T-cell (primary cell): Measurements from ENCODE around the gene TENM4. TPM values are rescaled to one million over a fixed set of nuclear protein-coding genes. Genes with fewer than 3 reads are reported as not detected.

Experiments
- ATAC-seq, 4 experiments: fragments of 200-7000 bp in 3 of 4; fragments of 150-1000 bp in 1 of 4; cut with Tn5 transposase; replicated peaks in 1 of 4; 1 replicate in 3 of 4; 2 replicates in 1 of 4; pipeline ENCODE4 v1.10.0; 2021; ENCODE audit warnings: moderate library complexity in 3 of 4, mild to moderate bottlenecking in 2 of 4, moderate number of reproducible peaks in 1 of 4
- CTCF ChIA-PET, 2 donors: fragments of 300-600 bp; sonication (Branson Sonifier 250); formaldehyde crosslinking; loops; one replicate each; lab custom pipeline; 2022; ENCODE audit warnings: antibody characterized with exemption in 2 of 2; lab: Charles Lee
- POLR2A ChIA-PET, 2 donors: fragments of 300-600 bp; sonication (Branson Sonifier 250); formaldehyde crosslinking; loops; one replicate each; lab custom pipeline; 2022; ENCODE audit warnings: antibody characterized with exemption in 2 of 2; lab: Charles Lee
- DNase-seq, 35 experiments: peaks; one replicate each; pipeline versions ENCODE4 v3.0.0 to v3.0.0-alpha.2; 2013 to 2023
- H3K27ac ChIP-seq: one replicate; pipeline ENCODE4 v1.5.1; 2013; ENCODE audit warnings: low read length
- H3K27me3 ChIP-seq, 2 experiments: replicated peaks in 1 of 2; 1 replicate in 1 of 2; 2 replicates in 1 of 2; pipeline versions ENCODE4 v1.6.1 to v1.7.0; 2013; ENCODE audit warnings: low read length in 1 of 2, mixed read lengths in 1 of 2; ENCODE audit not compliant: control insufficient read depth in 2 of 2, insufficient read depth in 2 of 2; ENCODE audit errors: extremely low read depth in 1 of 2
- H3K36me3 ChIP-seq, 2 donors: 1 replicate in 1 of 2; 2 replicates in 1 of 2; pipeline versions ENCODE4 v1.6.1 to v1.7.0; 2013; ENCODE audit warnings: low read length in 1 of 2; ENCODE audit not compliant: control insufficient read depth in 2 of 2, insufficient read depth in 1 of 2; ENCODE audit errors: extremely low read depth in 1 of 2
- H3K4me1 ChIP-seq, 2 experiments: 1 replicate in 1 of 2; 2 replicates in 1 of 2; pipeline versions ENCODE4 v1.6.1 to v1.7.0; 2013; ENCODE audit warnings: low read length in 2 of 2, mixed read lengths in 1 of 2; ENCODE audit not compliant: insufficient read depth in 2 of 2, control insufficient read depth in 1 of 2; ENCODE audit errors: extremely low read depth in 1 of 2
- H3K4me3 ChIP-seq, 2 donors: 1 replicate in 1 of 2; 2 replicates in 1 of 2; pipeline versions ENCODE4 v1.5.1 to v1.7.0; 2013; ENCODE audit warnings: mild to moderate bottlenecking in 2 of 2, low read length in 1 of 2, moderate library complexity in 1 of 2; ENCODE audit not compliant: control insufficient read depth in 1 of 2; ENCODE audit errors: extremely low read depth in 1 of 2
- H3K9me3 ChIP-seq: 2 replicates; pipeline ENCODE4 v1.7.0; 2013
- H3K27ac Mint-ChIP-seq, 2 donors: one replicate each; pipeline ENCODE4 v1.8.0; 2020 to 2021; ENCODE audit warnings: mild to moderate bottlenecking in 2 of 2, mixed read lengths in 2 of 2
- H3K27me3 Mint-ChIP-seq, 2 donors: one replicate each; pipeline ENCODE4 v1.8.0; 2021 to 2022; ENCODE audit warnings: mixed read lengths in 2 of 2
- H3K36me3 Mint-ChIP-seq: one replicate; pipeline ENCODE4 v1.8.0; 2021; ENCODE audit warnings: mixed read lengths
- H3K4me1 Mint-ChIP-seq, 3 donors: one replicate each; pipeline ENCODE4 v1.8.0; 2020 to 2022; ENCODE audit warnings: mixed read lengths in 3 of 3, mild to moderate bottlenecking in 1 of 3
- H3K4me3 Mint-ChIP-seq, 3 donors: one replicate each; pipeline ENCODE4 v1.8.0; 2020 to 2022; ENCODE audit warnings: mild to moderate bottlenecking in 3 of 3, mixed read lengths in 3 of 3, moderate library complexity in 3 of 3
- H3K9me3 Mint-ChIP-seq, 3 donors: one replicate each; pipeline ENCODE4 v1.8.0; 2020 to 2022; ENCODE audit warnings: mixed read lengths in 3 of 3
- WGBS: methylation state at CpG from one replicate; pipeline ENCODE4 v1.1.5; 2013; ENCODE audit warnings: missing lambda C conversion rate; ENCODE audit not compliant: insufficient coverage; 5-methylcytosine and 5-hydroxymethylcytosine counted together
- total RNA-seq, 35 experiments: library from RNA in 6 of 35; stranded (reverse) in 6 of 35; fragments of 120-200 nt in 1 of 35; gene quantifications; one replicate each; pipeline versions ENCODE4 v1.2.1 to v1.2.4 and lab custom pipeline; 2013 to 2026

Gene TENM4
- total RNA-seq, 5 donors from 2014 or later (not counting 1 experiment from before 2014, with no cell fraction given): 0.03 to 0.35 (median 0.03) TPM; not detected in 2

DNA sequence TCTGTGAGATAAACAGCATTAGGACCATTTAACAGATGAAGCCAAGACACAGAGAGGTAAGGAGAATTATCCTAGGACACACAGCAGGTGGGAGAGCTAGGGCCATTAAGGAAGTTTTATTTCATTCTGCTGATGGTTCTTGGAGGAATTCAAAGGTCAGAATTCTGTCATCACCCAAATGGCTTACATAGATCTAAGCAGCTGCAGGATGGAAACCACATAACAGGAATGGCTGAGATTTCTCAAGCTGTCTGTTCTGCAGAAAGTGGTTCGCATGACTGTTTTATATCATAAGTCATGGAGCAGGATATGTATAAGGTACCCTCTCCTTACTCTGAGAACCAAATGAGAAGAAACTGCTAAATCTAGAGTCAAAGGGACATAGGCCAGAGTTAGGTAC is 702.9 kb downstream of the TENM4 start:
- peaks cover 0 to 2% of the 10 kb centered on the region in 2 experiments for H3K27me3 ChIP-seq
- DNase-seq (no peak), ATAC-seq (no peak)
- H3K27me3 Mint-ChIP-seq: peaks cover 2 to 5% of the 10 kb centered on the region in 2 donors
- H3K27ac Mint-ChIP-seq: no peak overlapping the region
- WGBS: no CpG with 5 or more reads among the region's 1 CpG
- H3K27ac ChIP-seq: no peak overlapping the region
- H3K36me3 ChIP-seq: no peaks in the 10 kb centered on the region
- no peaks in the 10 kb centered on the region for H3K36me3 Mint-ChIP-seq
- H3K4me1 Mint-ChIP-seq: no peaks in the 10 kb centered on the region
- no peaks in the 10 kb centered on the region for H3K9me3 Mint-ChIP-seq
- CTCF ChIA-PET: no interaction called here
- H3K4me1 ChIP-seq: no peaks in the 10 kb centered on the region
- no peak overlapping the region for H3K4me3 Mint-ChIP-seq
- no peaks in the 10 kb centered on the region for H3K9me3 ChIP-seq
- no peak overlapping the region for H3K4me3 ChIP-seq
- POLR2A ChIA-PET: no interaction called here

DNA sequence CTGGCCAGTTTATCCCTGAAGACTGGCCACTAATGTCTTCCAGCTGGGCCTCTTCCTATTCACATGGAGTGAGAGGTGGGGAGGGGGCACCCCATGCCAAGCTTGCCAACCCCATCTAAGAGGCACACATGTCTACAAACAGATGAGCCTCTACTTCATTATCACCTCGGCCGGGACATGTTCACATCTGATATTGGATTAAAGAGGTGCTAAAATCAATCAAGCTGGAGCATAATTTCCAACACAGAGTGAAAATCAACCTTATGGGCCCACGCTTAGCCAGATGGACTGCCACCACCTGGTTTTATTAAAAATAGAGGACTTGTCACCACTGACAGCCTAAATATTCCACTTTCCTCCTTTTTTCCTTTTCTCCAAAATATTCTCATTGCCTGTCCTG is 703.5 kb downstream of the TENM4 start:
- no peak for ATAC-seq
- 100% methylated on average over 1 of the region's 3 CpGs for WGBS
- Histone ChIP-seq H3K27me3 (peaks cover 0 to 2% of the 10 kb centered on the region in 2 experiments), H3K9me3 (no peaks in the 10 kb centered on the region), H3K27ac (no peak overlapping the region), H3K4me3 (no peak overlapping the region), H3K4me1 (no peaks in the 10 kb centered on the region), H3K36me3 (no peaks in the 10 kb centered on the region)
- no peak for DNase-seq
- no peaks in the 10 kb centered on the region for H3K4me1 Mint-ChIP-seq
- ChIA-PET CTCF (no interaction called here), POLR2A (no interaction called here)
- H3K27ac Mint-ChIP-seq: no peak overlapping the region
- no peak overlapping the region for H3K4me3 Mint-ChIP-seq
- H3K36me3 Mint-ChIP-seq: no peaks in the 10 kb centered on the region
- H3K9me3 Mint-ChIP-seq: no peaks in the 10 kb centered on the region
- peaks cover 2 to 5% of the 10 kb centered on the region in 2 donors for H3K27me3 Mint-ChIP-seq

DNA sequence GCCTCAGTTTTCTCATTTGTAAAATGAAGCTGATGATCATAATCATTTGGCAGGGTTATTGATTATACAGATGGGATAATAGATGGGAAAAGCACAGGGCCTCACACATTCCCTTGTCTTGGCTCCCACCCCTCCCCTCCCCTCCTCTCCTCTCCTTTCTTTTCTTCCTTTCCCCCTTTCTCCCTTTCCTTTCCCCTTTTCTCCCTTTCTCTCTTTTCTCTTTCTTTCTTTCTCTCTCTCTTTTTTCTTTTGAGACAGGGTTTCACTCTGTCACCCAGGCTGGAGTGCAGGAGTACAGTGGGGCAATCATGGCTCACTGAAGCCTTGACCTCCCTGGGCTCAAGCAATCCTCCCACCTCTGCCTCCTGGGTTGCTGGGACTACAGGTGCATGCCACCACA is 705.1 kb downstream of the TENM4 start:
- DNase-seq (no peak), ATAC-seq (no peak)
- no peak overlapping the region for H3K4me3 ChIP-seq
- Mint-ChIP-seq H3K27ac (no peak overlapping the region), H3K4me3 (no peak overlapping the region), H3K4me1 (no peaks in the 10 kb centered on the region), H3K9me3 (no peaks in the 10 kb centered on the region), H3K36me3 (no peaks in the 10 kb centered on the region), H3K27me3 (peaks cover 4 to 5% of the 10 kb centered on the region in 2 donors)
- ChIA-PET CTCF (no interaction called here), POLR2A (no interaction called here)
- no peaks in the 10 kb centered on the region for H3K9me3 ChIP-seq
- H3K36me3 ChIP-seq: no peaks in the 10 kb centered on the region
- no peak overlapping the region for H3K27ac ChIP-seq
- H3K27me3 ChIP-seq: peaks cover 0 to 4% of the 10 kb centered on the region in 2 experiments
- H3K4me1 ChIP-seq: no peaks in the 10 kb centered on the region

DNA sequence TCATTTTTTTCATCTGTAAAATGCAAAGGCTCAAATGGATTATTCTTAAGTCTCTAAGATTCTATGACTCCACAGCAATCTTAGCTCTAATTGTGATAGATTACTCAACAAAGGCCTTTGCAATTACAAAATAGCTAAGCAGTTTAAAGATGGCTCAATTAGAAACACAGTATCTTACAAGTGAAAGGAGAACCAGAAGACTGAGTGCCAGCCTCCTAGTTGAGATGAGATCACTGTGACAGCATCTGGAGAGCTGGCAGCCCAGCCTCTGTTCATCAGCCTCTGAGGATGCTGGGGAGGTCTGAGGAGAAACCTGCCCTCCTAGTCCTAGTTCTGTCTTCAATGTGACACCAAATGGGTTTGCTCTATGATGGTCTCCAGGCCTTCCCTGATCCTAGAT is 707.8 kb downstream of the TENM4 start:
- no peaks in the 10 kb centered on the region for H3K9me3 Mint-ChIP-seq
- H3K4me3 ChIP-seq: no peak overlapping the region
- H3K4me1 Mint-ChIP-seq: no peaks in the 10 kb centered on the region
- H3K9me3 ChIP-seq: no peaks in the 10 kb centered on the region
- no peaks in the 10 kb centered on the region for H3K36me3 ChIP-seq
- peaks cover 12 to 15% of the 10 kb centered on the region in 2 donors for H3K27me3 Mint-ChIP-seq
- no peak overlapping the region for H3K4me3 Mint-ChIP-seq
- H3K27me3 ChIP-seq: peaks cover 0 to 11% of the 10 kb centered on the region in 2 experiments
- ChIA-PET CTCF (no interaction called here), POLR2A (no interaction called here)
- no peak for ATAC-seq
- H3K36me3 Mint-ChIP-seq: no peaks in the 10 kb centered on the region
- no peak for DNase-seq
- no peaks in the 10 kb centered on the region for H3K4me1 ChIP-seq
- H3K27ac ChIP-seq: no peak overlapping the region
- H3K27ac Mint-ChIP-seq: no peak overlapping the region

DNA sequence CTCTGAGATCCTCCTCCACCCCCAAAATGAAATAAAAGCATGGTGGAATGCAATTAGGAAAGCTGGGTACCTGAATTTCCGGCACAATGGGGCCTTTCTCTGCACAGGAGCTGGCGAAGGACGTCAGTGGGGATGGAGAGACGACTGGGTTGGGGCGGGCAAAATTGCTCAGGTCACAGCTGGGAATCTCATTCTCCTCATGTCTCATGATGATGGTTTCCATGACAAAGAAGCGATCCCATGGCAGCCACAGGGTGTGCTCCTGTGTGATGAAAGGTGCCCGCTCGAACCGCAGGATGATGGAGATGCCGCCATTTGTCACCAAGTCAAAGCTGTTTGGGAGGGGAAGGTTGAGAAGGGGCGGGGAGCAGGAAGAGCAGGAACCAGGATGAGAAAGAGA is 708.6 kb downstream of the TENM4 start:
- H3K36me3 Mint-ChIP-seq: no peaks in the 10 kb centered on the region
- H3K9me3 ChIP-seq: no peaks in the 10 kb centered on the region
- ChIA-PET CTCF (no interaction called here), POLR2A (no interaction called here)
- no peaks in the 10 kb centered on the region for H3K36me3 ChIP-seq
- no peaks in the 10 kb centered on the region for H3K4me1 ChIP-seq
- H3K4me1 Mint-ChIP-seq: no peaks in the 10 kb centered on the region
- ATAC-seq (no peak), DNase-seq (no peak)
- no peak overlapping the region for H3K4me3 Mint-ChIP-seq
- 81% methylated on average over 10 of the region's 11 CpGs for WGBS
- no peak overlapping the region for H3K27ac Mint-ChIP-seq
- H3K27me3 Mint-ChIP-seq: peaks cover 12 to 15% of the 10 kb centered on the region in 2 donors
- no peaks in the 10 kb centered on the region for H3K9me3 Mint-ChIP-seq
- H3K27ac ChIP-seq: no peak overlapping the region
- H3K27me3 ChIP-seq: peaks cover 0 to 11% of the 10 kb centered on the region in 2 experiments
- no peak overlapping the region for H3K4me3 ChIP-seq

DNA sequence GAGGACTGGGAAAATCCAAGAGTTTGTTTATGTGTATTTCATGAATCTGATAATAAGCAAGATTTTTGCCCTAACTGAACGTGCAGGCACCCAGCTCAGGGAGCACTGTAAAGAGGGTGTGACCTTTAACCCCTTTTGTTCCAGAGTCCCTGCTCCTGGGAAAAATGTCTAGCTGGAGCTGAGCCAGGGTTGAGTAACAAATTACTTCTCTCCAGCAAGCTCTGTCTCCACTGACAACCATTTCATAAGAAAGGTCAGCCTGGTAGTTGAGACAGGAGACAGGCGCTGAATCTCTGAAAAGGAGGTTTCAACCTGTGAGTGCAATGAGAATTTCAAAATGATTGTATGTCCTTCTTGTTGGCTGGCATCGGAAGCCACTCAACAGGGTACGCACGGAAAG is 709.8 kb downstream of the TENM4 start:
- peaks cover 12 to 19% of the 10 kb centered on the region in 2 donors for H3K27me3 Mint-ChIP-seq
- DNase-seq: no peak
- no peak for ATAC-seq
- H3K4me1 Mint-ChIP-seq: no peaks in the 10 kb centered on the region
- H3K4me1 ChIP-seq: no peaks in the 10 kb centered on the region
- no peaks in the 10 kb centered on the region for H3K36me3 ChIP-seq
- H3K36me3 Mint-ChIP-seq: no peaks in the 10 kb centered on the region
- ChIA-PET POLR2A (no interaction called here), CTCF (no interaction called here)
- no peaks in the 10 kb centered on the region for H3K9me3 Mint-ChIP-seq
- peaks cover 0 to 11% of the 10 kb centered on the region in 2 experiments for H3K27me3 ChIP-seq
- whole genome bisulfite sequencing: no CpG with 5 or more reads among the region's 5 CpGs
- no peaks in the 10 kb centered on the region for H3K9me3 ChIP-seq
- no peak overlapping the region for H3K27ac ChIP-seq
- no peak overlapping the region for H3K4me3 ChIP-seq
- H3K4me3 Mint-ChIP-seq: no peak overlapping the region
- H3K27ac Mint-ChIP-seq: no peak overlapping the region

DNA sequence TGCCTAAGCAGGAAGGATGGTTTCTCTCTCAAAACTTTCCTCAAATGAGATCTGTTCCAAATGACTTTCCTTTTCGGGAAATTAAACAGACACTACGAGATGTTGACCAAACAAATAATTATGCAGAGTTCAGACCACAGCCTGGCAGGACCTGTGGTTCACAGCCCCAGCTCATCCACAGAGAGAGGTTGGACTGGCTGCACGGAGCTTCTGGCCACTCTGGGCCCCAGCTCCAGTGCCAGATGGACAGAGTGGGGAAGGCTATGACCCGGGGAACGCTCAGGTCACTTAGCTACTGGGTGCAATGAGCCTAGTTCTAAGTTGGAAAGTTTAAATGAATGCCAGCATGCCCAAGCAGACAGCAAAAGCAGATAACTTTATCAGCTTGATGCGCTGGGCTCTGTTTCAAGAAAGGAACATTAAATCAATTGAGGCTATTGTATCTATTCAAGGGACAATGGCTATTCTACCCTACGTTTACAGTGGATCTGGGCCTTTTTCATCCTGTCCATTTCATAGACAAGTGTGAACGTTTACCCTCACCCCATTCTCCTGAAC is 710.5 kb downstream of the TENM4 start:
- Histone ChIP-seq H3K36me3 (no peaks in the 10 kb centered on the region), H3K4me1 (no peaks in the 10 kb centered on the region), H3K9me3 (no peaks in the 10 kb centered on the region), H3K27ac (no peak overlapping the region), H3K27me3 (peaks cover 0 to 11% of the 10 kb centered on the region in 2 experiments), H3K4me3 (no peak overlapping the region)
- ChIA-PET CTCF (no interaction called here), POLR2A (no interaction called here)
- Mint-ChIP-seq H3K27me3 (peaks cover 13 to 23% of the 10 kb centered on the region in 2 donors), H3K4me1 (no peaks in the 10 kb centered on the region), H3K4me3 (no peak overlapping the region), H3K36me3 (no peaks in the 10 kb centered on the region), H3K27ac (no peak overlapping the region), H3K9me3 (no peaks in the 10 kb centered on the region)
- ATAC-seq: no peak
- 50% methylated on average over 3 of the region's 8 CpGs for WGBS
- no peak for DNase-seq
